SK-N-SH (cell line): ENCODE data around the gene SGCA. TPM values are rescaled to one million over a fixed set of nuclear protein-coding genes. Genes with fewer than 3 reads are reported as not detected.

Source experiments
- CTCF ChIA-PET: fragments of 300-600, 350-600 bp; formaldehyde crosslinking; extraction: SDS; loops from one replicate; lab custom pipeline; 2021; lab: Yijun Ruan, JAX
- POLR2A ChIA-PET: fragments of 350-600 bp; sonication (Branson Sonifier 250); formaldehyde crosslinking; extraction: SDS; loops from one replicate; lab custom pipeline; 2020; ENCODE audit warnings: antibody characterized with exemption, inconsistent platforms; lab: Yijun Ruan, JAX
- DNase-seq: peaks from one replicate; pipeline ENCODE4 v3.0.0; 2012
- H2AFZ ChIP-seq: fragments of 200-600 bp; sonication (generic); 2 replicates; pipeline ENCODE4 v1.8.1; 2016; ENCODE audit warnings: antibody characterized with exemption, mild to moderate bottlenecking, low read depth
- H3F3A ChIP-seq: fragments of 200-600 bp; sonication (generic); replicated peaks from 2 replicates; pipeline ENCODE3; 2016; ENCODE audit warnings: antibody characterized with exemption, mild to moderate bottlenecking; ENCODE audit not compliant: insufficient read depth
- H3K27ac ChIP-seq, 2 experiments: fragments of 200-500 bp in 1 of 2; fragments of 200-600 bp in 1 of 2; sonication (Bioruptor generic) in 1 of 2; sonication (generic), shearing (Covaris generic) in 1 of 2; 2 replicates each; pipeline versions ENCODE4 v1.5.1 to v1.6.1; 2014 to 2016; ENCODE audit warnings: low read depth in 2 of 2, inconsistent platforms in 1 of 2, low read length in 1 of 2, mild to moderate bottlenecking in 1 of 2, mixed read lengths in 1 of 2
- H3K27me3 ChIP-seq: fragments of 200-600 bp; sonication (generic), shearing (Covaris generic); 2 replicates; pipeline ENCODE4 v1.6.1; 2016; ENCODE audit warnings: mixed run types; ENCODE audit not compliant: insufficient read depth
- H3K36me3 ChIP-seq, 2 experiments: fragments of 200-500 bp in 1 of 2; fragments of 200-600 bp in 1 of 2; sonication (Bioruptor generic) in 1 of 2; sonication (generic) in 1 of 2; replicated peaks in 1 of 2; 2 replicates each; pipeline versions ENCODE3 to v1.5.1; 2014 to 2016; ENCODE audit warnings: low read length in 1 of 2, mild to moderate bottlenecking in 1 of 2; ENCODE audit not compliant: insufficient read depth in 2 of 2, control insufficient read depth in 1 of 2
- H3K4me1 ChIP-seq, 2 experiments: fragments of 200-500 bp in 1 of 2; fragments of 200-600 bp in 1 of 2; sonication (Bioruptor generic) in 1 of 2; sonication (generic), shearing (Covaris generic) in 1 of 2; 2 replicates each; pipeline versions ENCODE4 v1.5.1 to v1.6.1; 2014 to 2016; ENCODE audit warnings: low read depth in 1 of 2, low read length in 1 of 2, mixed run types in 1 of 2; ENCODE audit not compliant: insufficient read depth in 2 of 2, control insufficient read depth in 1 of 2
- H3K4me2 ChIP-seq: fragments of 200-600 bp; sonication (generic), shearing (Covaris generic); 2 replicates; pipeline ENCODE4 v1.6.1; 2017; ENCODE audit warnings: mixed run types
- H3K4me3 ChIP-seq, 2 experiments: fragments of 200-500 bp in 1 of 2; fragments of 200-600 bp in 1 of 2; sonication (Bioruptor generic) in 1 of 2; sonication (generic), shearing (Covaris generic) in 1 of 2; 2 replicates each; pipeline versions ENCODE4 v1.5.1 to v1.8.1; 2014 to 2016; ENCODE audit warnings: low read depth in 2 of 2, inconsistent platforms in 1 of 2, low read length in 1 of 2, mild to moderate bottlenecking in 1 of 2, mixed read lengths in 1 of 2, moderate library complexity in 1 of 2
- H3K79me2 ChIP-seq: fragments of 200-600 bp; sonication (generic); 2 replicates; pipeline ENCODE4 v1.8.1; 2017; ENCODE audit warnings: mild to moderate bottlenecking; ENCODE audit not compliant: insufficient read depth
- H3K9ac ChIP-seq: fragments of 200-600 bp; sonication (generic); 2 replicates; pipeline ENCODE4 v1.6.1; 2017; ENCODE audit warnings: mixed run types
- H3K9me2 ChIP-seq: fragments of 200-600 bp; sonication (generic); 2 replicates; pipeline ENCODE4 v1.6.1; 2017; ENCODE audit warnings: mixed run types
- H3K9me3 ChIP-seq: fragments of 200-600 bp; sonication (generic); 2 replicates; pipeline ENCODE4 v1.6.1; 2017; ENCODE audit warnings: mixed run types, mild to moderate bottlenecking, moderate library complexity
- H4K20me1 ChIP-seq: fragments of 200-600 bp; sonication (generic); 2 replicates; pipeline ENCODE4 v1.6.1; 2017; ENCODE audit warnings: mild to moderate bottlenecking, mixed run types; ENCODE audit not compliant: insufficient read depth
- ELF1 ChIP-seq: IDR thresholded peaks from 2 replicates; pipeline ENCODE4 v1.4.0; 2012
- EP300 ChIP-seq, 2 experiments: IDR thresholded peaks; 2 replicates each; pipeline versions ENCODE4 v1.4.0 to v1.6.1; 2012; ENCODE audit warnings: borderline replicate concordance in 1 of 2, low read depth in 1 of 2, low read length in 1 of 2
- FOSL2 ChIP-seq: IDR thresholded peaks from 2 replicates; pipeline ENCODE4 v1.4.0; 2012; ENCODE audit warnings: low read depth, mild to moderate bottlenecking, moderate library complexity, borderline replicate concordance
- FOXM1 ChIP-seq: IDR thresholded peaks from 2 replicates; pipeline ENCODE4 v1.4.0; 2012; ENCODE audit warnings: low read depth, mild to moderate bottlenecking
- IRF3 ChIP-seq: fragments of 150-350 bp; IDR thresholded peaks from 2 replicates; pipeline ENCODE4 v1.6.1; 2016; ENCODE audit warnings: mild to moderate bottlenecking, low read depth, low read length
- JUND ChIP-seq: IDR thresholded peaks from 2 replicates; pipeline ENCODE4 v1.4.0; 2012
- MAX ChIP-seq: IDR thresholded peaks from 2 replicates; pipeline ENCODE4 v1.4.0; 2012; ENCODE audit warnings: low read depth
- MEF2A ChIP-seq: IDR thresholded peaks from 2 replicates; pipeline ENCODE4 v1.4.0; 2012; ENCODE audit warnings: low read depth, borderline replicate concordance
- NRF1 ChIP-seq: IDR thresholded peaks from 2 replicates; pipeline ENCODE4 v1.6.1; 2012; ENCODE audit warnings: low read depth, mild to moderate bottlenecking, low read length
- POLR2AphosphoS5 ChIP-seq: IDR thresholded peaks from 2 replicates; pipeline ENCODE4 v1.6.1; 2012; ENCODE audit warnings: low read depth, low read length
- SMC3 ChIP-seq: IDR thresholded peaks from 2 replicates; pipeline ENCODE4 v1.6.1; 2012; ENCODE audit warnings: low read depth, low read length, improper control_type of control experiment
- TCF12 ChIP-seq: IDR thresholded peaks from 2 replicates; pipeline ENCODE4 v1.4.0; 2012
- TEAD4 ChIP-seq: IDR thresholded peaks from 2 replicates; pipeline ENCODE4 v1.4.0; 2012; ENCODE audit warnings: mild to moderate bottlenecking, borderline replicate concordance; ENCODE audit not compliant: insufficient read depth
- USF1 ChIP-seq: IDR thresholded peaks from 2 replicates; pipeline ENCODE4 v1.4.0; 2012; ENCODE audit warnings: low read depth, borderline replicate concordance
- YY1 ChIP-seq: IDR thresholded peaks from 2 replicates; pipeline ENCODE4 v1.4.0; 2012; ENCODE audit warnings: low read depth, mild to moderate bottlenecking
- WGBS: methylation state at CpG from one replicate; pipeline ENCODE4 v1.1.6; 2017; ENCODE audit warnings: low lambda C conversion rate; 5-methylcytosine and 5-hydroxymethylcytosine counted together
- polyA plus RNA-seq, 3 experiments: library from polyadenylated mRNA; depleted of rRNA; stranded (reverse); fragments of >200 nt; gene quantifications; 2 replicates each; pipeline ENCODE4 v1.2.3, GENCODE V29; 2012

Gene SGCA
- polyA plus RNA-seq, 1 of the 3 experiments (the other 2 are of a cell fraction): not detected

GRCh38 chr17:50185631-50186471, 20.0 kb downstream of the SGCA start:
- Histone ChIP-seq H2AFZ (no peak overlapping the region), H3K36me3 (peaks cover 66 to 69% of the 10 kb centered on the region in 2 experiments), H3F3A (peaks cover 98% of the 10 kb centered on the region), H3K79me2 (peaks cover 13% of the 10 kb centered on the region; the same call in 1 of the 2 replicates), H3K9me2 (no peaks in the 10 kb centered on the region), H3K9ac (no peak overlapping the region), H4K20me1 (peaks cover 94% of the 10 kb centered on the region), H3K4me3 (no peak overlapping the region), H3K27ac (peak overlapping the region in 1 of 2 experiments; percentile 100; a peak in 2 of 4 replicates), H3K27me3 (no peaks in the 10 kb centered on the region), H3K4me2 (no peak overlapping the region), H3K4me1 (peaks cover 0 to 17% of the 10 kb centered on the region in 2 experiments; a peak in 2 of 4 replicates), H3K9me3 (no peaks in the 10 kb centered on the region)
- POLR2A ChIA-PET: no interaction called here
- WGBS: 89% methylated on average over 29 of the region's 31 CpGs
- DNase-seq: no peak
- CTCF ChIA-PET: interaction anchor here (0.6 to 13.8 kb wide), 7 partner anchors 11 to 111 kb away, joined by 3 to 463 read pairs (median 4); partner anchors contain the start of genes COL1A1 and SGCA
- TF ChIP-seq USF1 (no peak), MEF2A (no peak), EP300 (IDR thresholded peaks at IDR 0.05; ENCODE audit: borderline replicate concordance in 1 of 2, low read depth in 1 of 2, low read length in 1 of 2) (no peak), TCF12 (no peak), FOSL2 (no peak), ELF1 (no peak), IRF3 (no peak), POLR2AphosphoS5 (no peak; the same call in 1 of the 2 replicates), JUND (no peak), NRF1 (no peak), FOXM1 (no peak)

- Histone ChIP-seq H2AFZ (no peak overlapping the region), H3K9me2 (no peaks in the 10 kb centered on the region), H3K79me2 (peaks cover 22% of the 10 kb centered on the region; the same call in 1 of the 2 replicates), H3K4me1 (peaks cover 0 to 9% of the 10 kb centered on the region in 2 experiments; a peak in 2 of 4 replicates), H3K27me3 (no peaks in the 10 kb centered on the region), H3K9me3 (no peaks in the 10 kb centered on the region), H3K36me3 (peaks cover 76 to 79% of the 10 kb centered on the region in 2 experiments), H3K9ac (no peak overlapping the region), H3K4me3 (no peak overlapping the region), H3K4me2 (no peak overlapping the region), H3F3A (peaks cover 100% of the 10 kb centered on the region), H4K20me1 (peaks cover 100% of the 10 kb centered on the region), H3K27ac (peak overlapping the region in 1 of 2 experiments; percentile 100; a peak in 2 of 4 replicates)
- WGBS: 91% methylated on average over 24 of the region's 24 CpGs
- ChIA-PET CTCF (interaction anchor here (0.7 to 13.8 kb wide), 8 partner anchors 10 to 92 kb away, joined by 3 to 463 read pairs (median 6); partner anchors contain the start of genes COL1A1 and SGCA), POLR2A (no interaction called here)
- DNase-seq: no peak
- no peak for TF ChIP-seq MAX
- no peak for TF ChIP-seq SMC3
- TF ChIP-seq YY1: no peak
- TF ChIP-seq TEAD4: no peak
Measured at GRCh38 chr17:50186661-50187393, 21.0 kb downstream of the SGCA start.
